ENCODE data around the gene ENDOU.
"Not testable (repeated sequence)": the region's sequence is repeated elsewhere in the genome, so short reads cannot be mapped to it uniquely, and the experiment has no call there.

ENDOU gene

GRCh38 chr12:47717046-47717442, 8.2 kb downstream of the ENDOU start:
- DNase-seq: no peak

- no peak for DNase-seq
Observed at GRCh38 chr12:47715877-47716548, 9.3 kb downstream of the ENDOU start.

- peak; percentile 81 for DNase-seq
Observed at GRCh38 chr12:47715393-47715876, 9.9 kb downstream of the ENDOU start.

DNA sequence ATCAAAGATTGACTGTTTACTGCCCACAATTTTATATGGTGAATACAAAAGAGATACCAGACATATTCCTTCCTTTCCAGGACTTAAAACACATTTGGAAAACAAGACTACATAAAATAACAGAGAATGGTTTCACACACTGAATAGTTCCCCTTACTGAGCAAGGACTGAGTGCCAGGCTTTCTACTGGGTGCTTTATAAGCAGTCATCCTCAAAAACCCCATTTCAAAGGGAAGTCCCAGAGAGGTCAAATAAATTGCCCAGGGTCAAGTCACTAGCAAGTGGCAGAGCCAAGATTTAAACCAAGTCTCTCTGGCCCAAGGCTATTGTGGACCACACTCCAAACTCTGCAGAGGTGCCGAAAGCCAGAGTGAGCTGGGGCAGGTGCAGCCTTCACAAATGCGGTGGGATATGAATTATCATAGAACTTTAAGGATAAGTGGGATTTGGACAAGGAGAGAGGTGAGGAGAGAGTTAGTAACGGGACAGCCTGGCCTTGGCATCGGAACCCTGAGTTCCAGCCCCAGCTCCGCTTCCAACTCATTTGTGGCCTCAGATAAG, 10.4 kb downstream of the ENDOU start:
- DNase-seq: no peak

- no peak for DNase-seq
Observed at GRCh38 chr12:47712171-47712570, 13.1 kb downstream of the ENDOU start.

DNA sequence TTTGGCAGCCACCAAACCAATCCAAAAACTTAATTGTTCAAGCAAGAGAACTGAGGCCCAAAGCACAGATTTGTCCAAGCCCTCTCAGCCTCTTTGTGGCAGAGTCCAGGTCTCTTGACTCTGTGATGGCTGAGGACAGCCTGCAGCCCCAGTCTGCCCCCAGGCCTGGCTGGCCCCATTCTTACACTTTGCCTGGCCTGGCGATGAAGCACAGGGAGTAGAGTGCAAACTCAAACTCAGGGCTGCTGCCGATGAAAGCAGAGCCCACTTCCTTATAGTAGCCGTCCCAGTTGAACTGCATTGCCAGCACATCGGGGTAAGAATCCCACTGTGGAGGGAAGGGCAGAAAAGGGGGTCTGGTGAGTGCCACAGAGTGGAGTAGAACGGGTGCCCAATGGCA, 13.8 kb downstream of the ENDOU start:
- no peak for DNase-seq

- DNase-seq: no peak
Observed at GRCh38 chr12:47710278-47710677, 15.0 kb downstream of the ENDOU start.

- DNase-seq: no peak
Observed at GRCh38 chr12:47709671-47710070, 15.6 kb downstream of the ENDOU start.

DNA sequence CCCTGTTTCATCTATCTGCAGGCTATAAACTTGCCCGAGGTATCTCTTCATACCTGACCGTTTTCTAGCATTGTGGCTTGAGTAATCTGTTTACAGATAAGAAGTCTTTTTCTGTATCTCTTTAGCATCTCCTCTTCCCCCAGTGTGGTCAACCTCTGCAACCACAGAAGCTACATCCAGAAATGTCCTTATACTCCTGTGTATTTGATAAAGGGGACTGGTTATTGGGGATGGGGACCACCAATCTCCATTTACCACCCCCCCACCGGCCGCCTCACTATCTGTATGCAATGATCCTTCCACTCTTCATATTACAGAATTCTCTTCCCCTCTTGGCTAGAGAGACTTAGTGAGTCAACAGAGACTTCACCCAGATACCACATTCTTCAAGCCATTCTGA, 16.1 kb downstream of the ENDOU start:
- no peak for DNase-seq

GRCh38 chr12:47707905-47708543, 17.3 kb downstream of the ENDOU start:
- no peak for DNase-seq

DNA sequence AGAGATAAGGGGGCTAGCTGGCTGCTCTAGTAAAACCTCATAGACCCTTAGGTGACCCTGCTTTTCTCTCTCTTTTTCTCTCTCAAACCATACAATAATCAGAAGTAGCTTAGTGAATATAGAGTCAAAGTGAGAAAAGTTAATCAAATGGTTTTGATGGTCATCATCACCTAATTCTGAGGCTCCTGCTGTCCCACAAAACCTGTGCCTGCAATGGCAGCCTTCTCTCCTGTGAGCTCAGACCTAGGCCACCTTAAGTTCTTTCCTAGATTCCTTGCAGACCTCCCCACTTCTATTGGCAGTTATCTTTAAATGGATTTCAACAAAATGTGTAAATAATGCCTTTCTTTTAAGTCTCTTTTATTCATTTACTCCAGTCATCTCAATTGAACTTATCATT, 17.9 kb downstream of the ENDOU start:
- no peak for DNase-seq

GRCh38 chr12:47705566-47706425, 19.5 kb downstream of the ENDOU start, which contains the start of gene RPAP3:
RPAP3 (minus strand) TSS chr12:47706030; CDS start chr12:47702840, 3,190 bp downstream.
- peak; percentile 90 for DNase-seq

DNA sequence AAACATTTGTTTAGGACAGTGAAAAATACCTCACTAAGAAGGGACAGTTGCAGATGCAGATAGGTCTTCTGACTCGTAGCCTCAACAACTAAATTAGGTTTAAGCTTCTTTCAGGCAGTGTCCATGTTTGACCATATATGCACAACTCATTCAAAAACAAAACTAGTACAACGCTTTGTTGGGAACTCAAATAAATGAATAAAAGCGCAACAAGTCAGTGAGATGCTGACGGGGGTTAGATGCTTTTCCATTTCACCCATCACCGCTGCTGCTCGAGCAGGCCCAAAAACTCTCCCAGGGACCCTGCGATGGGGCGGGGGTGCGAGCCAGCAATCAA, 20.1 kb downstream of the ENDOU start:
- no peak for DNase-seq

DNA sequence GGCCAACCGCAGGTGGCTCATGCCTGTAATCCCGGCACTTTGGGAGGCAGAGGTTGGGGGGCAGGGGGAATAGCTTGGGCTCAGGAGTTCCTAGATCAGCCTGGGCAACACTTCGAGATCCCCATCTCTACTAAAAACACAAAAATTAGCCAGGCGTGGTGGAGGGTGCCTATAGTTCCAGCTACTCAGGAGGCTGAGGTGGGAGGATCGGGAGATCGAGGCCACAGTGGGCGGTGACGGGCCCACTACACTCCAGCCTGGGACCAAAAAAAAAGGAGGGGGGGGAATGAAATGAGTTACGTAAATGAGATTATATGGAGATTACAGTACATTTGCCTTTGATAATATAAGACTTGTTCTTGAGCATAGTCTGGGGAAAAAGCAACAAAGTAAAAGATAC, 20.6 kb downstream of the ENDOU start:
- DNase-seq: no peak

DNA sequence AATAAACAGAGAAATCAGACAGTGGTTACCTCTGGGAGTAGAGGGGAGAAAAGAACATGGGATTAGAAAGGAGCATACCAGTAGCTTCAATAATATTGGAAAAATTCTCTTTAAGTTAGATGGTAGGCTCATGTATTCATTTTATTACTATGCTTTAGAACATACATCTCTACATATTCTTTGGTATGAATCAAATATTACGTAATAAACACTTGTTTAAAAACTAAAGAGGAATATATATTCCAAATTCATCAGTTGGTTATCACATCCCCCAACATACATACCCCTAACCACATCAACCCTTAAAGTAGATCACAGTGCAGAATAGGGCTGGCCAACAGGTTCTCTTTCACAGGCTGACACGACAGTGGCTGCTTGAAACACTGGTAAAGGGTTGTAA, 25.0 kb downstream of the ENDOU start:
- DNase-seq: no peak

GRCh38 chr12:47698631-47699030, 26.7 kb downstream of the ENDOU start:
- DNase-seq: no peak

DNA sequence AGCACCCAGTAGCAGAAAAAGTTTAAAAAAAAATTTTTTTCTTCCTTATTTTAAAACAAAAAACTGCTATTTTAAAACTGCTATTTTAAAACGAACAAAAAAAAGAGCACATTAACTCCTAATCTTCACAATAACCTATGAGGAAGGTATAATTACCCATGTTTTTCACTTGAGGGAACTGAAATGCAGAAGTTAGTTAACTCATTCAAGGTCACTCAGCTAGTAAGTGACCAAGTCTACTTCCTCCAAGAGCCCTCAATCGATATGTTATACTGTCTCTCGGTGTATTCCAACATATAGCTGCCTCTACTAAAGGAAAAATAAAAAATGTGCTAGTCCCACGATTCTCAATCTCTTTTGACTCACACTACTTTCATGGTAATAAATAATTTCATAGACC, 27.2 kb downstream of the ENDOU start:
- no peak for DNase-seq

DNA sequence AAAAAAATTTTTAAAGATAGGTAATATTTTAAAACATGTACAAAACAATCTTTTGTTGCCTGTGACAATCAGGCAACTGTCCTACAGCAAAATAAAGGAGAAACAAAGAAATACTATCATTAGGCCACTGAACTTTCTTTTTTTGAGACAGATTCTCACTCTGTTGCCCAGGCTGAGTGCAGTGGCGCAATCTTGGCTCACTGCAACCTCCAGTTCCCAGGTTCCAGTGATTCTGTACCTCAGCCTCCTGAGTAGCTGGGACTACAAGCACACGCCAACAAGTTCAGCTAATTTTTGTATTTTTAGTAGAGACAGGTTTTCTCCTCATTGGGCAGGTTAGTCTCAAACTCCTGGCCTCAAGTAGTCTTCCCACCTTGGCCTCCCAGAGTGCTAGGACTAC, 36.1 kb downstream of the ENDOU start:
- no peak for DNase-seq

DNA sequence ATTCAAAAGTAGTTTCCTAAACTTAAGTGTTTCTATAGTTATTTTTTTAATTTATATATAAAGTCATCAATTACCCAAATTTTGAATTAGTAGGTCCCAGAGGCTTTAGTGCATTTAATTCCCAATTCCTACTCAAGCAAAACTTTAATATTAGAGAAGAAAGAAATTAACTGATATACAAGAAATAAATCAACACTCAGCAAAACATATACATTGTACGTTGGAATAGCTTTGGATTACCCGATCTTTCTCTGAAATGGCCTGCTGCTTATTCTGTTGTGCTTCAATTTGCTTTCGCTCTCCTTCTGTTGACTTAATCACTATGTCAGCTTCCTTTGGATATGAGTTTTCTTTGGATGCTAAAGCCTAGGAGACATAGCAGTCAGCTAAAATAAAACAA, 37.7 kb downstream of the ENDOU start:
- DNase-seq: no peak

DNA sequence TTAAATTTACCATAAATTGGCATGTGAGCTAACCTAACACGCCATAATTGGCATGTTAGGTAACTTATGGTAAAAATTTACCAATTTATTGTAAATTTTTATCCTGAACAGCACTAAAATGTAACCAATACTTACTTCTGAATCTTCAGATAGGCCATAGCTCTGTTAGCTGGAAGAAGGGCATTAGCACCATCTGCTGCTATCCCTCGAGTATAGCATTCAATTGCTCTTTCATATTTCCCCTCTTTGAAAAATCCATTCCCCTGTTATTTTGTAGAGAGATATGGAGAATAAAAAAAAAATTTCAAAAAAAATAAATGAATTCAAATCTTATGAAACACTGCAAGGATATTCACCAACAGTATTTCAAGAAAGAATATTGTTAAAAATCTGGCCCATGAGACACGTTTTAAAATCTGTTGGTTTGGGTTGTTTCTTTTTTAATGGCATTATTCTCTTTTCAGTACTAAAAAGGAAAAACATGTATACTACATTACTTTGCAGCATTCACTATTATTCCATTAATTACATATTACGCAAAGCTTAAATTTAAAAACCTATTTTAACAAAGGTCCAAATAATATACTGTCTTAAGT, 38.5 kb downstream of the ENDOU start:
- DNase-seq: peak; percentile 48

GRCh38 chr12:47679785-47680184, 45.5 kb downstream of the ENDOU start:
- no peak for DNase-seq

DNA sequence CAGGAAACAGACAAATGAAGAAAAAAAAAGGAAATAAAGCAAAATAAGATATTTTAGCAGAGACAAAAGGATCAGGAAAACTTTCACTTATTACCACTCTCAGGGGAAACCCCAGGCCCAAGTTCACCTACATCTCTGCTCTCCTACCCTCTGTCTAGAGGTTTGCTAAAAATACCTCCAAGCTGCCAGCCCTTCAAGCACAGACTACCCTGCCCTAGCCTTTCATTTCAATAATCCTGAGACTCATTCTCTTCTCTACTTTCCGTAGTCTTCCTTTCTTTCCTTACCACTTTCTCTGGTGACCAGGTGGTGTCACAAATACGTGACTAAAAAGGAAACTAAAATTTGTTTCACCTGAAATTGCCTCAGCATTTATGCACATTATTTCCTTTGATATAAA, 53.2 kb downstream of the ENDOU start:
- no peak for DNase-seq

GRCh38 chr12:47667935-47668334, 57.4 kb downstream of the ENDOU start:
- not testable (repeated sequence) for DNase-seq

Data from NCI-H1105 treated with DMSO at 0.1 percent for 48 hours (cell line).